Pancreas (tissue), 10 donors: ENCODE measurements around the gene ROBO1. TPM values are rescaled to one million over a fixed set of nuclear protein-coding genes. Genes with fewer than 3 reads are reported as not detected.

Source experiments
- ATAC-seq, 4 donors: fragments of 200-7000 bp; cut with Tn5 transposase; one replicate each; pipeline versions ENCODE4 v1.8.0 to v1.9.1; 2020; ENCODE audit warnings: mild to moderate bottlenecking in 4 of 4, moderate library complexity in 4 of 4
- DNase-seq, 6 donors: peaks; one replicate each; pipeline ENCODE4 v3.0.0-alpha.2; 2020
- FAIRE-seq: peaks from 2 replicates; lab custom pipeline; 2012; peaks lifted over from hg19 to GRCh38; lab: Jason Lieb, UNC
- H3K27ac ChIP-seq, 4 donors: fragments of 200-600 bp; sonication (generic); 1 replicate in 3 of 4; 2 replicates in 1 of 4; pipeline versions ENCODE4 v1.5.0 to v1.8.0; 2020
- H3K27me3 ChIP-seq, 4 donors: fragments of 200-600 bp; one replicate each; pipeline ENCODE4 v1.8.0; 2021
- H3K36me3 ChIP-seq, 3 donors: fragments of 200-600 bp; sonication (generic) in 1 of 3; one replicate each; pipeline versions ENCODE4 v1.5.0 to v1.8.0; 2020 to 2021
- H3K4me1 ChIP-seq, 3 donors: fragments of 200-600 bp; one replicate each; pipeline ENCODE4 v1.8.0; 2021
- H3K4me3 ChIP-seq, 4 donors: fragments of 200-600 bp; sonication (generic) in 2 of 4; one replicate each; pipeline versions ENCODE4 v1.5.0 to v1.8.0; 2020 to 2021
- H3K9me3 ChIP-seq, 4 donors: fragments of 200-600 bp; one replicate each; pipeline ENCODE4 v1.8.0; 2021
- WGBS, 2 donors: extraction: QIAGEN DNeasy Blood & Tissue Kit; methylation state at CpG; one replicate each; pipeline ENCODE4 v1.1.7; 2013; 5-methylcytosine and 5-hydroxymethylcytosine counted together
- intact Hi-C, 3 donors: fragments of 100-400 bp; cut with DNase I; formaldehyde crosslinking; loops; one replicate each; pipeline versions ENCODE4 v1.11.1 to v1.14.2; 2022
- polyA plus RNA-seq, 2 donors: library from polyadenylated mRNA; stranded (reverse); fragments of 200-250 nt; gene quantifications; one replicate each; pipeline ENCODE4 v1.2.3, GENCODE V29; 2013
- total RNA-seq, 6 donors: library from RNA; stranded (reverse); fragmentation: NEBNext Ultra II Directional in 4 of 6; extraction: Animal tissue kit (Norgen Biotek cat#: 25700) in 4 of 6; gene quantifications; one replicate each; pipeline versions ENCODE4 v1.2.1 to v1.2.4, GENCODE V29; 2021 to 2023
- TF ChIP-seq, protein P1 (sequence below), 4 donors: fragments of 200-600 bp; sonication (generic) in 3 of 4; IDR thresholded peaks; one replicate each; pipeline versions ENCODE4 v1.5.0 to v1.8.0; 2021; ENCODE audit warnings: antibody characterized with exemption in 4 of 4
- donor health status: healthy with polysubstance abuse.
- donor health status: DM: no; HTN: no; CAD: no; lungs with moderate emphysema.
- donor health status: DM: no; HTN: no; CAD: no.
- donor health status: control.
- donor health status: control.
- donor health status: Bipolar disorder and iron deficiency.
- donor health status: DM: yes; HTN: yes; CAD: no.
- donor health status: DM: no; HTN: no; CAD: no.
- donor health status: DM: no; HTN: no; CAD: no.
- donor health status: DM: yes; HTN: yes; CAD: no.

ROBO1 gene
- total and polyA plus RNA-seq, 8 donors = 0.51 to 8.5 (median 2.8) TPM

DNA sequence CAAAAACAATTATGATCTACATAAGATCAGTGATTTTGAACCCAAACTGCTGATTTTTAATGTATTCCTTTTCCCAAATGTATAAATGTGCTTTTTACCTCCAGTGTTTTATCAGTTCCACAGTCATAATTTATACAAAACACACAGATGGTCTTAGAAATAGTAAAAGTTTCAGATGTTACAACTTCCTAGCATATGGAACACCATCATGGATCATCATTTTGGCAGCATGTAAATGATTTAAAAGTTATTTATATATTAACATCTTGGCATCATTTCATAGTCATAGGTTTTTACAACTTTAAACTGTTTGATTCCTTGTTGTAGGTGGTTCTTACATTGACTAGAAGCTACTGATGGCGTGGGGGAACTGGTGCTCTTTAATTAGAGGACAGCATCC, 1025.3 kb downstream of the ROBO1 start:
- no peak for DNase-seq
- no peak overlapping the region for H3K4me3 ChIP-seq
- H3K27ac ChIP-seq = no peak overlapping the region
- H3K27me3 ChIP-seq = no peaks in the 10 kb centered on the region
- intact Hi-C loops = no loop called here
- H3K36me3 ChIP-seq = no peaks in the 10 kb centered on the region
- H3K4me1 ChIP-seq = no peaks in the 10 kb centered on the region
- WGBS, 2 donors = 63 to 71% methylated on average over 1 of the region's 1 CpG
- H3K9me3 ChIP-seq = no peaks in the 10 kb centered on the region
- FAIRE-seq = no peak
- TF ChIP-seq, protein P1, sequence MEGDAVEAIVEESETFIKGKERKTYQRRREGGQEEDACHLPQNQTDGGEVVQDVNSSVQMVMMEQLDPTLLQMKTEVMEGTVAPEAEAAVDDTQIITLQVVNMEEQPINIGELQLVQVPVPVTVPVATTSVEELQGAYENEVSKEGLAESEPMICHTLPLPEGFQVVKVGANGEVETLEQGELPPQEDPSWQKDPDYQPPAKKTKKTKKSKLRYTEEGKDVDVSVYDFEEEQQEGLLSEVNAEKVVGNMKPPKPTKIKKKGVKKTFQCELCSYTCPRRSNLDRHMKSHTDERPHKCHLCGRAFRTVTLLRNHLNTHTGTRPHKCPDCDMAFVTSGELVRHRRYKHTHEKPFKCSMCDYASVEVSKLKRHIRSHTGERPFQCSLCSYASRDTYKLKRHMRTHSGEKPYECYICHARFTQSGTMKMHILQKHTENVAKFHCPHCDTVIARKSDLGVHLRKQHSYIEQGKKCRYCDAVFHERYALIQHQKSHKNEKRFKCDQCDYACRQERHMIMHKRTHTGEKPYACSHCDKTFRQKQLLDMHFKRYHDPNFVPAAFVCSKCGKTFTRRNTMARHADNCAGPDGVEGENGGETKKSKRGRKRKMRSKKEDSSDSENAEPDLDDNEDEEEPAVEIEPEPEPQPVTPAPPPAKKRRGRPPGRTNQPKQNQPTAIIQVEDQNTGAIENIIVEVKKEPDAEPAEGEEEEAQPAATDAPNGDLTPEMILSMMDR (IDR thresholded peaks at IDR 0.05) = no peak
- no peak for ATAC-seq

DNA sequence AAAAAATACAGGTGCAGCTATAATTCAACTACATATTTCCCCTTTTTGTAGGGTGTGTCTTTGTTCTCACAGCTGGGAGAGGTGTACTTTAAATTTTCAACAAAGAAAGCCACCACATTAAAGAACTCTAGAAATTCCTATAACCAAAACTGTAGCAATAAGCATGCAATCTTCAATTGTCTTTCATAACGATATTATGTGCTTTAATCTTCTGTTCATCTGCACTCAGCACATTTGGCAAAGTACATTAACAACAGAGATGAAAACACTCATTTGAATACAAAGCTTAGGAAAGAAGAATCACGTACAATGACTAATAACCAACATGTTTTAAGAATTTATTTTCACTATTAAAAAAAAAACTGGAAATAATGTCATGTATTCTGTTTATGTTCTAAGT, 1025.8 kb downstream of the ROBO1 start:
- intact Hi-C loops = no loop called here
- DNase-seq = no peak
- Histone ChIP-seq H3K27ac (no peak overlapping the region), H3K27me3 (no peaks in the 10 kb centered on the region), H3K4me1 (no peaks in the 10 kb centered on the region), H3K4me3 (no peak overlapping the region), H3K9me3 (no peaks in the 10 kb centered on the region), H3K36me3 (no peaks in the 10 kb centered on the region)
- no peak for ATAC-seq
- TF ChIP-seq, protein P1 (IDR thresholded peaks at IDR 0.05) = no peak
- WGBS, 2 donors = 61 to 74% methylated on average over 2 of the region's 2 CpGs
- FAIRE-seq = peak; percentile 26

GRCh38 chr3:78741066-78741645, 1026.6 kb downstream of the ROBO1 start:
- ATAC-seq = no peak
- Histone ChIP-seq H3K36me3 (no peaks in the 10 kb centered on the region), H3K27me3 (no peaks in the 10 kb centered on the region), H3K4me3 (no peak overlapping the region), H3K27ac (no peak overlapping the region), H3K4me1 (no peaks in the 10 kb centered on the region), H3K9me3 (no peaks in the 10 kb centered on the region)
- TF ChIP-seq, protein P1 (IDR thresholded peaks at IDR 0.05) = peak in 1 of 4 donors; percentile 40
- WGBS, 2 donors = 80 to 87% methylated on average over 1 of the region's 1 CpG
- intact Hi-C loops = no loop called here
- FAIRE-seq = no peak
- no peak for DNase-seq

GRCh38 chr3:78738833-78739232, 1029.0 kb downstream of the ROBO1 start:
- no peak overlapping the region for H3K27ac ChIP-seq
- TF ChIP-seq, protein P1 (IDR thresholded peaks at IDR 0.05) = no peak
- no peak overlapping the region for H3K4me3 ChIP-seq
- ATAC-seq (no peak), FAIRE-seq (no peak), DNase-seq (no peak)
- H3K36me3 ChIP-seq = no peaks in the 10 kb centered on the region
- H3K27me3 ChIP-seq = no peaks in the 10 kb centered on the region
- no peaks in the 10 kb centered on the region for H3K9me3 ChIP-seq
- intact Hi-C loops = no loop called here
- 69 to 78% methylated on average over 2 of the region's 2 CpGs for WGBS, 2 donors
- no peaks in the 10 kb centered on the region for H3K4me1 ChIP-seq

DNA sequence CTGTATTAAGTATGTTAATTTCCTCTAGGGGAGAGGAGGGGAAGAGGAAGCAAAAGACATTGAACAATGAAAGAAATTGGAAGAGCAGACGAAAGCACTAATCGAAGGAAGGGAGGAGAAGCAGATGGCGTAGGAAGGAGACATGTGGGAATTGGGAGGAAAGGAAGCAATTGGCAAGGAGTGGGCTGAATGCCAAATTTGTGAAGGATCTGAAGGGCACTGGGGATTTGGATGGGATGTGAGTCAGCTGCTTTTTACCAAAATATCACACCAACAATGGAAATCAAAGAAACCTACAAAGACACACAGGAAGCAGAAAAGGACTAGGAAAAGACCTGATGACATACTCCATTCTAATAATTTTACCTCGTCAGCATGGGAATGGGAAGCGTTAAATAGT, 1029.8 kb downstream of the ROBO1 start:
- Histone ChIP-seq H3K4me1 (no peaks in the 10 kb centered on the region), H3K27me3 (no peaks in the 10 kb centered on the region), H3K4me3 (no peak overlapping the region), H3K36me3 (no peaks in the 10 kb centered on the region), H3K9me3 (no peaks in the 10 kb centered on the region), H3K27ac (no peak overlapping the region)
- 68 to 79% methylated on average over 5 of the region's 5 CpGs for WGBS, 2 donors
- no peak for DNase-seq
- no peak for ATAC-seq
- FAIRE-seq = no peak
- TF ChIP-seq, protein P1 (IDR thresholded peaks at IDR 0.05) = no peak
- intact Hi-C loops = no loop called here
